MV-4-11 (cell line): ENCODE results near the gene OPTN.
A peak's percentile ranks its signal among the peaks of the same experiment; 100 is the strongest.
"Not testable (repeated sequence)": the region's sequence is repeated elsewhere in the genome, so short reads cannot be mapped to it uniquely, and the experiment has no call there.

Experiments
- DNase-seq: peaks from one replicate; lab custom pipeline; 2025; lab: John Stamatoyannopoulos, UW

Gene OPTN

GRCh38 chr10:13090289-13090688 lies 9.7 kb upstream of the OPTN start:
- no peak for DNase-seq

DNA sequence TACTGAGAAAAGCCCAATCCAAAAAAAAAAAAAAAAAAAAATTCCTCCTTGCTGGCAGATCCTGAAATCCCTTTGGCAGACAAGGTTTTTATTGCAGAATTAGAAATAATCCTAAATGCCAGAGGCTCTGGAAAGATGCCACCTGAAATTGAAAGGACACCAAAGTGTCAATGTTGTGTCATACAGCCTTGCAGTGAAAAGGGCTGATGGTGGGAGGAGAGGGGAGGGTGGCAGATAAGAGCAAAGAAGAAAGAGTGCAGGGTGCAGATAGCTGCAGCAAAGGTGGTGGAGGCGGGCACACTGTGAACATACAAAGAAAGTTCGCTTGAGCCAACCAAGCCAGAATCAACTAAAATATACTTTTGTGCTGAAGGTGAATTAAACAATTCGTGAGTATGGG lies 8.2 kb upstream of the OPTN start:
- DNase-seq = no peak

DNA sequence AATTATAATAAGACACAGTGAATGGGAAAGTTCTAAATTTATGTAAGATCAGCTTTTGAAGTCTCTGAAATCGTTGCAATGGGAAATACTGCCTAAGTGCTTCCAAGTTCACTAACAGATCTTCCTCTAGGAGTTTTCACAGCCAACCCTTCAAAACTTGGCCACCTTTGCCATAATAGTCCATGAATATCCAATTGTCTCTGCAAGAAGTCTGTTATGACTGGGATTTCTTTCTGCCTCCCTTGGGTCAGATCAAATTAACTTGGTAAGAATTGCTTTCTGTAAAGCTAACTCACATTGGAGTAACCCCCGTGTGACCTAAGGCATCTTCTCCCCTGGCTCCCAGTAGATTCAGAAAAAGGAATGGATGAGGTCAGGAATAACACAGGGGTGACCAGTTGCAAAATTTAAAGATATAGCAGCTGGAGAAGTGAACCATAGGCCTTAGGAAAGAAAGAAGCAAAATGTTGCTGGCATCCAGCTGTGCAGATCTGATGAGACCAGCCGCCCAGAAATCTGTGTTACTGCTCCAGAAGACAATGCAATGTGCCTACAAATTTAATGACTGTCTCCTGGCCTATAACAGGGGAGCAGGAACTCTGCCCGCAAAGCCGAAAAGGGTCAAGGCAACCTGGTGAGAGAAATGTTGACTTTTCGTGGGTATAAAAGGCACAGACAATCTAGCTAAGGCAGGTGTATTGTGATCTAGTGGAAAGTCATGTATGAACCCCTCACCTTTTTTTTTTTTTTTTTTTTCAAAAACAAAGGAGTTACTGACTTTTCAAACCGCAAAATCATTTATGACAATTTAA lies 7.5 kb upstream of the OPTN start:
- no peak for DNase-seq

DNA sequence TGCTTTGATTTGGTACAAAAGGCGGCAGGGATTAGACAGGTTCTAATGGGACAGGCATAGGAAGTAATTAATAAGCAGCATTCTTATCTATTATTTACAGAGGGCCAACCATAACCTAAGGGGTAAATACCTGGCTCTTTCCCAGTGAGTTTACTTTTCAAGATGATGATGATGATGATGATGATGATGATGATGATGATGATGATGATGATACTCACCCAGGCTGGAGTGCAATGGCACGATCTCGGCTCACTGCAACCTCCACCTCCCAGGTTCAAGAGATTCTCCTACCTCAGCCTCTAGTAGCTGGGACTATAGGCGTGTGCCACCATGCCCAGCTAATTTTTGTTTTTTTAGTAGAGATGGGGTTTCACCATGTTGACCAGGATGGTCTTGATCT lies 5.9 kb upstream of the OPTN start:
- DNase-seq = not testable (repeated sequence)

- no peak for DNase-seq
Measured at GRCh38 chr10:13095094-13095493, 4.9 kb upstream of the OPTN start.

DNA sequence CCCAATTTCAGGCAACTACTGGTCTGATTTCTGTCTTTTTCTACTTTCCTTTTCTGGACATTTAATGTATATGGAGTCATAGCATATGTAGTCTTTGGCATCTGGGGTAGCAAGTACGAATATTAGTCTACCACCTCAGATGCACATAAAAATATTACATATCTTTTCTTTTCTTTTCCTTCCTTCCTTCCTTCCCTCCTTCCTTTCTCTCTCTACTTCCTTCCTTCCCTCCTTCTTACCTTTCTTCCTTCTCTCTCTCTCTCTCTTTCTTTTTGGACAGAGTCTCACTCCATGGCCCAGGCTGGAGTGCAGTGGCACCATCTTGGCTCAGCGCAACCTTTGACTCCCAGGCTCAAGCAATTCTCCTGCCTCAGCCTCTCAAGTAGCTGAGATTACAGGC lies 4.0 kb upstream of the OPTN start:
- DNase-seq = no peak

- peak; percentile 50 for DNase-seq
Measured at GRCh38 chr10:13099144-13099665, 758 bp upstream of the OPTN start.

DNA sequence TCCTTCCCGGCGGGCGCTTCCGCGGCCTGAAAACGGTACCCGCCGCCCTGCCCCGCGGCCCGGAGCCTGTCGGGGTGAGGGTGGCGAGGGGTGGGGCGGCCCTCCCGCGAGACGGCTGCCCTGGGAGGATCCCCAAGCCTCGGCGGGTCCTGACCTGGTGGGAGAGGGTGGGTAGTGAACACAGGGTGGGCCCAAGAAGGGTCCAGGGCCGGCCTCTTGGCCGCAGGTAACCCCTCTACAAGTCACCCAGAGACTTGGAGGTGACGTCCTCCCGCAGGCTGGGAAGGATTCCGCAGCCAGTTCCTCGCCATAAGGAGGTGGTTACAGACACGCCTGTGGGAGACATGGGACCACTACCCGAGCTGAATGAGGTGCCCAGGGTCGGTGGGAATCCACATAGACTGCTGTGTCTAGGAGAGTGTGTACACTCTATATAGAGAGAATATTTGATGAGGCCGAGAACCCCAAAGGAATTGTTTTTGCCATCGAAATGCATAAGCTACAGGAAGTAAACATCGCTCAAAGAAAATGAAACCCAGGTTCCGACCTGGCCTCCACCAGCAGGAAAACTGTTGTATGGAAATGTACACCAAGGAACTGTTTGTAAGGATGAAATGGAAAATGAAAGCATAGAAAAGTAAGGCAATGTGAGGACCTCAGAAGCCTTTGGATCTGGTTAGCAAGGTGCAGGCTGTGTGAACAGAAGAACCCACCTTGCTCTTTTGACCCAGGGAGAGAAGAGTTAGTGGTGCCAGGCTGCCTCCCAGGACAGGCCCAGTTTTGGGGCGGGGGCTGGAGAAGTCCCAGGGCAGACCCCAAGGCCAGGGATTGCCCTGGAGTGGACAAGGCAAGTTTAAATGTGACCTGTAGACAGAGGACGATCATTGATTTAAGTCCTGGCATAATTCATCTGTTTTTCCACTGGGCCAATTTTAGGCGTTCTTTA lies 659 bp downstream of the OPTN start:
- DNase-seq = peak; percentile 11

DNA sequence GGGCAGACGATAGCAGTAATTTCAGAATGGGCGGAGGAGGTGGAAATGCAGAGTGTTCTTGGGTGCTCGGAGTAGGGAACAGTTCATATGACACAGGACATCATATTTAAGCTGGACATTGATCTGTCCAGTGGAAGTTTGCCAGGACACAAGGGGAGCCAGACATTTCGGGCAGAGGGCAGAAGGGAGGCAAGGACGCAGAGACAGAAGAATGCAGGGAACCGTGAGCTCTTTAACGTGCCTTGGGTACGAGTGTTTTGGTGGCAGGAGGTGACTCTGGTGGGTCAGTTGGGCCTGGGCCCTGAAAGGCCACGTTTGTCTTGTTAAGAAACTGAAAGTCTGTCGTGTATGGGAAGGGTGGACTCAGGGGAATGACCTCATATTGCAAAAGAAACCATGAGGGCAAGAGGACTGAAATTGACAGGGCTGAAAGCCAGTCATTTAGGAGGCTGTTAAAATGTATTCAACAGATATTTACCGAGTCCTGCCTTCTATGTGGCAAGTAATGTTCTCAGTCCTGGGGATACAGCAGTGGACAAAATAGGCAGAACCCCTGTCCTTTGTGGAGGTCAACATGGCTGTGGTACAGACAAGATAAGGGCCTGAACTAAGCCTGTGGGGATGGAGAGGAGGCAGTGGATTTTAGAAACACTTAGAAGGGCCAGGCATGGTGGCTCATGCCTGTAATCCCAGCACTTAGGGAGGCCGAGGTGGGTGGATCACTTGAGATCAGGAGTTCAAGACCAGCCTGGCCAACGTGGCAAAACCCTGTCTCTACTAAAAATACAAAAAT lies 2.2 kb downstream of the OPTN start:
- DNase-seq = peak; percentile 58

GRCh38 chr10:13103554-13103953 lies 3.6 kb downstream of the OPTN start:
- DNase-seq = no peak

DNA sequence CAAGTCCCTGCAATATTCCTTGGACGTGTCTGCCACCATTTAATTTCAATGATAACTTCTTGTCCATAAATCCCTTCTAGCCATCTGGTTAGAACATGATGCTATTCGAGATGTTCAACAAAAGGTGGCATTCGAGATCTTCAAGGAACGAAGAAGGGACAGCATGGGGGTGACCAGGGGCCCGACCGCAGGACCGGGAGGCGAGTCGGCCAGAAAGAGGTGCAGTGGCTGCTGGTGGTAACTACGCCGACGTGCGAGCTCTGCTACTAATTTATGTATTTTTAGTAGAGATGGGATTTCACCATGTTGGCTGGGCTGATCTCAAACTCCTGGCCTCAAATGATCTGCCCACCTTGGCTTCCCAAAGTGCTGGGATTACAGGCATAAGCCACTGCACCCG lies 4.7 kb downstream of the OPTN start:
- no peak for DNase-seq

DNA sequence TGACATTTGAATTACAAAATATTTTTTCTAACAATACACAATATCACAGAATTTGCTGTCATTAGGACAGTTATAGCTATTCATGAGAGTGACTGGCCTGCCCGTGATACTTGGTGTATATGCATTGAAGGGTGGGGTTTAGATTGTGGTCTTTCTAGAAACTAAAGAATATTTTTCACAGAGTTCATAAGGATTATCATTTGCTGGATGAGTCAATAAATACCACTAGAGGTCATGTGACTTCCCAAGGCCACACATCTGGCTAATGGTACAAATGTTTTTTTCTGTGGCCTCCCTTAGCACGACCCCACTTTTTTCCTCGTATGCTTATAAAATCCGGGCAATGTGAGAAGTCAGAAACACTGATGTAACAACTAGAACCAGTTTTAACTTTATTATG lies 5.2 kb downstream of the OPTN start:
- DNase-seq = peak; percentile 24

DNA sequence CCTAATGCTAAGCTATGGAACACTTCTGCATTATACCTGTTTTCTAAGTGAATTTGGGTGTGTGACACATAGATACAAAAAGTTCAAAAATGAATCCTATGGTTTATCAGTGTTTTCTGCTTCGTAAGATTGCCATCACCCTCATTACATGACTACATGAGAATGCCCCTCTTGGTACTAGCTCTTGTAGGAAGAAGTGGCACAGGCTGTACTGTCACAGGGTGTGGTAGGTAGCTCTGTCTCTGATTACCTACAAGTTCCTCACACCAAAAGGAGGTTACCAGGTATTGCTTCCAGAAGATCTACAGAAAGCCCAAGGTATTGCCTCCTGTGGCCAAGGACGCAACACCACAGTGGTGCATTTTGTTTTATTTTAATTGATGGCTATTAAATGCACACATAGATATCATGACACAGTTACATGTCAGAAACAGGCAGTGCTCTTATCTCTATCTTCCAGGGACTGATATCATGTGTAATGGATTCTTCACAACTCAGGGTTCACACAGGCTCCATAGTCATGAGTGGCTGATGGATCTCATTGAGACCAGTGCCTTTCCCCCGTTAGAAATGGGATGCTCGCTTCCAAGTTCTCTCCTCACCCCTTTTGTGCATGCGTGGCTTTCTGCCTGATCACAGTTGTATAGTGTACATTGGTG lies 6.6 kb downstream of the OPTN start:
- DNase-seq = no peak

- no peak for DNase-seq
Measured at GRCh38 chr10:13110908-13111307, 10.9 kb downstream of the OPTN start.

DNA sequence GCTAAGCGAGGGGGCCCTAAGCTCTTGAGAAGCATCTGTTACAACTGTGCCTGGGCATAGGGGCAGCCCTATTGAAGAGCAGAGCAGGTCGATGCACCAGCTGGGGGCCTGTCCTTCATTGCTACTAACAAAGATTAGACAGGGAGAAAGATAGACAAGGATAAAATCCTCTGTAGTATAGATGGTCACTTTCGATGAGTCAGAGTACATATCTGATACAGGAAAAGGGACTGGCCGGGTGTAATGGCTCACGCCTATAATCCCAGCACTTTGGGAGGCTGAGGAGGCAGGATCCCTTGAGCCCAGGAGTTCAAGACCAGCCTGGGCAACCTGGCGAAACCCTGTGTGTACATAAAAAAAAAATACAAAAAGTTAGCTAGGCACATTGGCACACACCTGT lies 13.6 kb downstream of the OPTN start:
- no peak for DNase-seq

DNA sequence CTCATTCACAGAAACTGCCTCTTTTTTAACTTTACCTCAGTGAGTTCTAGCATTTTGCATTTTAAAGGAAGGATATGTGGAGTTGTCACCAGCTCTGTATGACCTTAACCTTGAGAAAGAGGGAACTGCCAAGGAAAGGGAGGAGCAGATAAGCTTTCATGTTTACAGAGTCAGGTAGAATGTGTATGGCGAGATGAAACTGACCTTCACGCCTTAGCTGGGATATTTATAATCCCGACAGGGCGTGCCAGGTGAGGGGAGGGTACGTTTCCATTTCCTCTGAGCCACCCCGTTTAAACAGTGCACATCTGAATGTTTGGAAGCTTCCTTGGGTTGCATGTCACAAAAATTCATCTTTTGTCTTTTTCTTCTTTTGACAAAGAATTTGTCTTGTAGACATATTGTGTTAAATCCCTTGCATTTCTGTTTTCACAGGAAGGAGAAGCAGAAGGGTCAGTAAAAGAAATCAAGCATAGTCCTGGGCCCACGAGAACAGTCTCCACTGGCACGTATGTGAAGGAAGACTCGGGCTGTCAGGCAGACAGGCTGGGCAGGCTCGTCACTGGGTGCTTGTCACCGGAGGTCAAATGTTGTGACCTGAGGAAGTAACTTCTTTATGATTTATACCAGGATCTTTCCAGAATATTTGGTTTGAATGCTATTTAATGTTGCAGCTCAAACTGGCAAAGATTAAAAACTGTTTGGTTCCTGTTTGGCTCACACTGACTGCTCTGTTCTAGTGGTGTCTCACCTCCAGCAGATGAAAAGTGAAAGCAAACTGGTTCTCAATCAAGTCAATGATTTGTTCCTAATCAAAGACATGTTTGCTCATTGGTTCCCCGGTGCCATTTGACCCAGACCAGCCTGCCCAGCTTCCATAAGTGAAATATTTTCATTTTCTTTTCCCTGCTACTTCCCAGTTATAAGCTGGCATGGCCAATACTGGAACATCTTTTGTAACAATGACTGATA lies 16.2 kb downstream of the OPTN start:
- DNase-seq = peak; percentile 17

DNA sequence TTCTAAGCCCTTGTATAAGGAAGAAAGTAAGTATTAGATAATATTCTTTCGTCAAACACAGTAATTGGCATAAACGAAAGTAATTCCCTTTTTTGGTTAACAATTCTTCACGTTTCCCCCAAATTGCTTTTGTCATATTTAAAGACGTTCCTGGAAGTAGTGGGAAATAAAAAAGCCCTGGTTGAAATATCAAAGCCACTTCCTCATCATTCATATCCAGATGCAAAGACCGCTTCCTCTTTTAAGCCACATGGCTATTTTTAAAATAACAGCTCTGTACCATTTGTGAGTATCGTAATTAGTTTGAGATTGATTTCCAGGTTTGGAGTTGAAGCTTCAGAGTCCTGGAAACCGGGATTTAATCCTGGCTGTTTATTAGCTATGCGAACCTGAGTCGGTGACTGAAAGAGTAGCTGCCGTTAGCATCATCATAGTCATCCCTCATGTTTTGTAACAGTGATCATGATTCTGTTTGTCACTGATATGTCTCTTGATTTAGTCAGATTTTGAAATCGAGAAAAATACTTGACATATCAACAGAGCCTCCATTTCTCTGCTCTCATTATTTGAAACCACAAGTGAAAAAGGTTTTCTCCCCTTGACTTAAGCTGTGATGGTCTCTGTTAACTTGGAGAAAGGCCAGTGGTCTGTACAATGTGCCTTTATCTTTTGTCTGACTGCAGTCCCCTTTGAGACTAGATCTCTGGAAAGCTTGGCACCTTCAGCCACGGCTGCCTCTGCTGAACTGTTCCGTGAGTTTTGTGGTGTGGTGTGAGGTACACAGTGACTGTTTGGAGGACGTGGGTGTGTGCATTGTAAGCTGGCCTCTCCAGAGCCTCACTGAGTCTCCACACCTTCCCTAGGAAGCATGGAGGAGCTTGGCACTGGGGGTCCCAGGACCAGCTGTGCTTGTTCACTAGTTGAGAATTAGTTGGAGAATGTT lies 18.1 kb downstream of the OPTN start:
- DNase-seq = peak; percentile 98

GRCh38 chr10:13118784-13119410 lies 18.9 kb downstream of the OPTN start:
- DNase-seq = no peak
